ENCODE measurements around the gene CNFN. TPM values are rescaled to one million over a fixed set of nuclear protein-coding genes. Genes with fewer than 3 reads are reported as not detected.

The CNFN gene
- total RNA-seq, 2 experiments from 2014 or later = not detected

- ChIA-PET CTCF (interaction anchor here (1.3 kb wide), 1 partner anchor 12 kb away, joined by 3 read pairs; no protein-coding TSS in a partner anchor), POLR2A (no interaction called here)
These were observed 1.1 kb downstream of the CNFN start for GRCh38 chr19:42388851-42389489.

- ChIA-PET POLR2A (interaction anchor here (1.0 kb wide), 1 partner anchor 8 kb away, joined by 3 read pairs; no protein-coding TSS in a partner anchor), CTCF (interaction anchor here (0.8 to 1.0 kb wide), 2 partner anchors 10 to 15 kb away, joined by 3 to 4 read pairs; no protein-coding TSS in a partner anchor)
These were observed 3.0 kb downstream of the CNFN start for GRCh38 chr19:42386974-42387707.

DNA sequence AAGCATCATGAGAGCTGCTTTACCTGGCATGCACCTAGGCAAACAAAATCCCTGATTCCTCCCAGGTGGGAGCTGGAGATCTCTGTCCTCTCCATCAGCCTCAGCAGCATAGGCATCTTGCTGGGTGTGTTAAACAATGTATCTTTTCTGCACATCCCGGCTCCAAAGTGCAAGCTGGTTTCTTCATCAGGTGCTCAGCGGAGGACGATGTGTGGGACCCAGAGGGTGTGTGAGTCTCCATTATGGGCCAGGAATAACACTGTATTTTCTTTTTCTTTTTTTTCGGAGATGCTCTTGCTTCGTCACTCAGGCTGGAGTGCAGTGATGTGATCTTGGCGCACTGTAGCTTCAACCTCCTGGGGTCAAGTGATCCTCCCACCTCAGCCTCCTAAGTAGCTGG is 9.9 kb downstream of the CNFN start:
- CTCF ChIA-PET = no interaction called here
- POLR2A ChIA-PET = no interaction called here

GRCh38 chr19:42378225-42379215 is 11.6 kb downstream of the CNFN start:
- ChIA-PET CTCF (interaction anchor here (0.9 kb wide), 1 partner anchor 41 kb away, joined by 3 read pairs; no protein-coding TSS in a partner anchor), POLR2A (interaction anchor here (0.9 kb wide), 1 partner anchor 8 kb away, joined by 3 read pairs; no protein-coding TSS in a partner anchor)

- POLR2A ChIA-PET = no interaction called here
- CTCF ChIA-PET = no interaction called here
These were observed 13.9 kb downstream of the CNFN start for GRCh38 chr19:42376177-42376555.

DNA sequence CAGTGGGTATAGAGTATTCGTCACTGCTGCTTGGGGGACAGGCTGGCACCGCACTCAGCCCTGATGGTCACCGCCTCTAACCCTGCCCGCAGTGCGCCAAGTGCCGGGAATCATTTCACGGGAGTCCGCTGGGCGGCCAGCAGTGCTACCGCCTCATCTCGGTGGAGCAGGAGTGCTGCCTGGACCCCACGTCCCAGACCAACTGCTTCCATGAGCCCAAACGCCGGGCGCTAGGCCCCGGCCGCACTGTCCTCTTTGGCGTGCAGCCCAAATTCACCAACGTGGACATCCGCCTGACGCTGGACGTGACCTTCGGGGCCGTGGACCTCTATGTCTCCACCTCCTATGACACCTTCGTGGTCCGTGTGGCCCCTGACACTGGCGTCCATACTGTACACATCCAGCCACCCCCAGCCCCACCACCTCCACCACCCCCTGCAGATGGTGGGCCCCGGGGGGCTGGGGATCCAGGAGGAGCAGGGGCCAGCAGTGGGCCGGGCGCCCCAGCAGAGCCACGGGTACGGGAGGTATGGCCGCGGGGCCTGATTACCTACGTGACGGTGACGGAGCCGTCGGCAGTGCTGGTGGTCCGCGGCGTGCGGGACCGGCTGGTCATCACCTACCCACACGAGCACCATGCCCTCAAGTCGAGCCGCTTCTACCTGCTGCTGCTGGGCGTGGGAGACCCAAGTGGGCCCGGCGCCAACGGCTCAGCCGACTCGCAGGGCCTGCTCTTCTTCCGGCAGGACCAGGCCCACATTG is 14.5 kb downstream of the CNFN start:
- ChIA-PET POLR2A (no interaction called here), CTCF (no interaction called here)

DNA sequence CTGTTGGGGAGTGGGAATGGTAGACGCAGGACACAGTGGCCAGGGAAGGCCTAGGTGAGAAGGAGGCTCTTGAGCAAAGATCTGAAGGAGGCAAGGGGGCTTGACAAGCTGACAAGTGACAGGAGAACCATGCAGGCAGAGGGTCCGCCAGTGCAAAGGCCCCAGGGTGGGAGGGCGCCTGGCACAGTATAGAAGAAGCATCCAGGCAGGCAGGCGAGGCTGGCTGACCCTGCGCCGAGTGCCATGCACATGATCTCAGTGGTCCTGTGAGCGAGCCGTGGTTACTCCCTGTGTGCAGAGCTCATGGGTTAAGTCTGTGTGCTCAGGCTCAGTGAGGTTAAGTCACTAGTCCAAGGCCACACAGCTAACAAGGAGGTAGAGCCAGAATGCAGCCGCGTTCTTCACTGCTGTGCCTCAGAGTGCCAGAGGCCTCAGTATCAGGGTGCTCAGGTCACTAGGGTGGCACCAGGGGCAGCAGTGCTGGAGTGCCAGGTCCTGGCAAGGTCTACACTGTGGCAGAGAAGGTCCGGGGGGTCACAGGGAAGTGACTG is 15.2 kb downstream of the CNFN start:
- POLR2A ChIA-PET = no interaction called here
- CTCF ChIA-PET = no interaction called here

DNA sequence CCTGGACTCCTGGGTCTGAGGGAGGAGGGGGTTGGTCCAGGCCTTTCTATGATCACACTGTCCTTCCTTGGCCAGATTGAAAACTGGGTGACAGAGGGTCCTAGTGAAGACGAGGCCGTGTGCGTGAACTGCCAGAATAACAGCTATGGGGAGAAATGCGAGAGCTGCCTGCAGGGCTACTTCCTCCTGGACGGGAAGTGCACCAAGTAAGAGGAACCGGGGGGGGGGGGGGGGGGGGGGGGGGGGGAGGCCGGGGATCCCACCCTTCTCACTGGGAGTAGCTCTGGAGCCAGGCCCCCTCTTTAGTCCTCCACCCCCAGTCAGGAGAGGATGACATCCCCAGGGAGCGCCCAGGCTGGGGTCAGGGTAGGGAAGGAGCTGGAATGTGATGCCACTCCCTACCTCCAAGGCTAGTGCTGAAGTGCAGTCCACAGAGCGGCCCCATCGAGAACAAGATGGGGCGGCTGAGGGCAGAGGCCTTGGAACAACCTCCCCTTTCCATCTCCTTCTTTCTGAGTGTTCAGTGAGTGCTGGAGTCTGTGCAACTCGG is 19.4 kb downstream of the CNFN start:
- ChIA-PET CTCF (no interaction called here), POLR2A (no interaction called here)

DNA sequence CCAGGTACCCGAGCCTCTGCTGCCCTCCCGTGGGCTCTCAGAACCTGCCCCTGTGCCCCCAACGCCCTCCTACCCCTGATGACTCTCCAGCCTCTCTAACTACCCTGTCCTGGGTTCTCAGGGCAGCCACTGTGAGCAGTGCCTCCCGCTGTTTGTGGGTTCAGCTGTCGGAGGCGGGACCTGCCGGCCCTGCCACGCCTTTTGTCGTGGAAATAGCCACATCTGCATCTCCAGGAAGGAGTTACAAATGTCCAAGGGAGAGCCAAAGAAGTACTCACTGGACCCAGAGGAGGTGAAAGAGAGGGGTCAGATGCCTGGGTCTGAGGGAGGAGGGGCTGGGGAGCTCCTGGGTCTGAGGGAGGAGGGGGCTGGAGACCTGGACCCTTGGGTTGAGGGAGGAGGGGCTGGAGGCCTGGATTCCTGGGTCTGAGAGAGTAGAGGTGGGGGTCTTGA is 20.0 kb downstream of the CNFN start:
- ChIA-PET CTCF (no interaction called here), POLR2A (no interaction called here)

GRCh38 chr19:42369433-42370067 is 20.5 kb downstream of the CNFN start:
- ChIA-PET CTCF (no interaction called here), POLR2A (no interaction called here)

GRCh38 chr19:42368765-42369164 is 21.3 kb downstream of the CNFN start:
- ChIA-PET CTCF (no interaction called here), POLR2A (no interaction called here)

DNA sequence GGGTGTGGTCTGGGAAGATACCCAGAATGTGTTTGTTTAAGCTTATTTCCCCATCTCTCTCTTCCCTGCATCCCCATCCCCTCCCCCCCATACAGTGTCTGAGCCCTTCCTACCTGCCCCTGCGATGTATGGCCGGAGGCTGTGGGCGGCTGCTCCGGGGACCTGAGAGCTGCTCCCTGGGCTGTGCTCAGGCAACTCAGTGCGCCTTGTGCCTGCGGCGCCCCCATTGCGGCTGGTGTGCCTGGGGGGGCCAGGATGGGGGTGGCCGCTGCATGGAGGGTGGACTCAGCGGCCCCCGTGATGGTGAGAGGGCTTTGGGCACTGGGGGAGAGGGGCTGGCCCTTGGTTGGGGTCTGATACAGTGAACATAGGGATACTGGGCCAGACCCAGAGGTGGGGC is 21.7 kb downstream of the CNFN start:
- POLR2A ChIA-PET = no interaction called here
- CTCF ChIA-PET = no interaction called here

GRCh38 chr19:42367929-42368328 is 22.2 kb downstream of the CNFN start:
- CTCF ChIA-PET = no interaction called here
- POLR2A ChIA-PET = no interaction called here

DNA sequence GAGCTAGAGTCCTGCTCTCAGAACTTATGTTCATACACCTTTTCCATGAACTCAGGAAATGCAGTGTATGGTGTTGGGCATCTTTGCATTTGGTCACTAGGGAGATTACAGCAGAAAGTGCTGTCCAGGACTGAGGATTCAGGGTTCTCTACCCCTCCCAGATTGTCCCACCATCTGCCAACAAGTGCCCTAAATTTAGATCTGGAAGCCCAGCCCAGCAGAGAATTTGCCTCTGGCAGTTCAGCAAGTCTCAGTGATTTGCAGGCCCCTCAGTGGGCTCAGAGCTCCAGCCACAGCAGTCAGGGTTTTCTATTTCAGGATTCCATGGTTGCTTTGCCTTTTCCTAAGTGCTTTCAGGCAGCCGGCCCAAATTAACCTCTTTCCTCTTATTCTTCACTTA is 23.4 kb downstream of the CNFN start:
- POLR2A ChIA-PET = no interaction called here

GRCh38 chr19:42363614-42364346 is 26.3 kb downstream of the CNFN start:
- POLR2A ChIA-PET = no interaction called here
- CTCF ChIA-PET = no interaction called here

More for the DNA sequence above, 23.4 kb downstream of the CNFN start:
- CTCF ChIA-PET = no interaction called here

DNA sequence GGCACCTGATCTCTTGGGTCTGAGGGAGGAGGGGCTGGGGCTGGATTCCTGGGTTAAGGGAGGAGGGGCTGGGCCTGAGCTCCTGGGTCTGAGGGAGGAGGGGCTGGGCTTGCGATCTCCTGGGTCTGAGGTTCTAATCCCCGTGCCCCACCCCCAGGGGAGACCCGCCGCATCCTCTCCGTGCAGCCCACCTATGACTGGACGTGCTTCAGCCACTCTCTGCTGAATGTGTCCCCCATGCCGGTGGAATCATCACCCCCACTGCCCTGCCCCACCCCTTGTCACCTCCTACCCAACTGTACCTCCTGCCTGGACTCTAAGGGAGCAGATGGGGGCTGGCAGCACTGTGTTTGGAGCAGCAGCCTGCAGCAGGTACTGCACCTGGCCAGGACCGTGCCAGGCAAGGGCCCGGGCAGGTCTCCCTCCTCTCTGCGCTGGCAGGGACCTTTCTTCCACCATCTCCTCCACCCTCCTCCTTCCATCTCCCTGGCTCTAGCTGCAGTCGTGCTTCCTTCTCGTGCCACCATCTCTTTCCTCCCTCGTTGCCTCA is 27.1 kb downstream of the CNFN start:
- CTCF ChIA-PET = no interaction called here

DNA sequence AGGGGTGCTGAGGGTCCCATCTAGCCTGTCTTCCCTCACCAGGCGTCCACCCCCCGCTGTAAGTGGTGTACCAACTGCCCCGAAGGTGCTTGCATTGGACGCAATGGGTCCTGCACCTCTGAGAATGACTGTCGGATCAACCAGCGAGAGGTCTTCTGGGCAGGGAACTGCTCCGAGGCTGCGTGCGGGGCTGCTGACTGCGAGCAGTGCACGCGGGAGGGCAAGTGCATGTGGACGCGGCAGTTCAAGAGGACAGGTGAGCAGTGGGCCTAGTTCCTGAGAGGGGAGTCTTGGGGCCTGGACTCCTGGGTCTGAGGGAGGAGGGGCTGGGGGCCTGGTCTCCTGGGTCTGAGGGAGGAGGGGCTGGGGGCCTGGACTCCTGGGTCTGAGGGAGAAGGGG is 27.8 kb downstream of the CNFN start:
- ChIA-PET POLR2A (no interaction called here), CTCF (no interaction called here)

More for the DNA sequence above, 27.1 kb downstream of the CNFN start:
- POLR2A ChIA-PET = no interaction called here

DNA sequence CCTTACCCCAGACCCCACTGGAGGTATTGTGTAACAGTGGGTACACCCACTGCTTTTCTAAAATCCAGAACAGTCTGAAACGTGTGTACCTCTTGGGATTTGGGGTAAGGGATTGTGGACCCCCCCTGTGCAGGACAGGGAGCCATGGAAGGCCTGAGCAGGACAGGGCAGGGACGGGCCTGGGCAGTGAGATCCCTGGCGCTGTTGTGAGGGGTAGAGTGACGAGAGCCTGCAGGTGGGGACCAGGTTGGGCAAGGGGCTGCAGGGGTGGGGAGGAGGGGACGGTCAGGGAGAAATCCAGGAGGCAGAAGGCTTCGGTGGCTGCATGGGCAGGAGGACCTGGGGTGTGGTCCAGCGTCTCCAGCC is 28.6 kb downstream of the CNFN start:
- CTCF ChIA-PET = no interaction called here

More for the DNA sequence above, 28.6 kb downstream of the CNFN start:
- POLR2A ChIA-PET = no interaction called here
